GM12872 (cell line): ENCODE measurements around the gene CFAP90.
A peak's percentile ranks its signal among the peaks of the same experiment; 100 is the strongest.

ENCODE experiments used
- CTCF ChIP-seq: IDR thresholded peaks from 3 replicates; pipeline ENCODE4 v1.5.1; 2011; ENCODE audit warnings: low read depth, mild to moderate bottlenecking, low read length, moderate library complexity; ENCODE audit not compliant: insufficient read depth

The CFAP90 gene

GRCh38 chr5:7824995-7825394 is 25.9 kb downstream of the CFAP90 start:
- no peak for TF ChIP-seq CTCF

- no peak for TF ChIP-seq CTCF
Measured at GRCh38 chr5:7823594-7823993, 27.3 kb downstream of the CFAP90 start.

- no peak for TF ChIP-seq CTCF
Measured at GRCh38 chr5:7822449-7822848, 28.5 kb downstream of the CFAP90 start.

DNA sequence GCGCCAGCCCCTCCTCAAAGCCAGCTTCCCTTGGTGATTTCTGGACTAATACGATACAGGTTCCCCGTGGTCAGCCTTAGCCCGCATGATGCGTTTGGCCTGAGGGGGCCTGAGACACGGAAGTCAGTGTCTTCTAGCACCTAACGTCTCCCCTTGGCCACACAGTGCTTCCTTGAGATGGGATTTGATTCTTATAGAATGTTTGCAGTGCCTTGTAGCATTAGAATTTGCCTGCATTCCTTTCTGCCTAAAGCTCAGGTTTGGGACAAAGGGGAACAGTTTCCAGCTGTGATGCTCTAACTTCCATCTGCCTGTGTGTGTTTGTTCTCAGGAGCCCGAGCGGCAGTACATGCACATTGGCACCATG is 34.4 kb downstream of the CFAP90 start:
- no peak for TF ChIP-seq CTCF

DNA sequence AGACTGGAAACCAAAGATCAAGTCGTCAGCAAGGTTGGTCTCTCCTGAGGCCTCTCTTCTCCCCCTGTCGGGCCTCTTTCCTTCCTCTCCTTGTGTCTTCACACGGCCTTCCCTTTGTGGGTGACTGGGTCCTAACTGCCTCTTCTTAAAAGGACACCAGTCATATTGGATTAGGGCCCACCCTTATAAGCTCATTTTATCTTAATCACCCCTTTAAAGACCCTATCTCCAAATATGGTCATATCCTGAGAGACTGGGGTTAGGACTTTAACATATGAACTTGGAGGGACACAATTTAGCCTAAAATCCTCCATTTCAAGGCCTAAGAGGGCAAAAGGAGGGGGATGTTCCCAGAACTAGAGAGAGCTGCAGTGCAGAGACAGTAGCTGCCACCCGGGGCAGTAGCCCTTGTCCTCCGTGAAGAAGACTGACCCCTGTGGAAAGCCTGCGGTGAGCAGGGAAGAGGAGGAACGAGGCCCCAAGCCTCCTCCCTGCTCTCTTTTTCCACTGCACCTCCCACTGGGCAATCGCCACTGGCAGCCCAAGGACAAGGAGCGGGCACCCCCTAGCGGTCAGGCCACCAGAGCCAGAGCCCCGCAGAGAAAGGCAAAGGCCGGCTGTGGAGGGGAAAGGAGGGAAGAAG is 34.9 kb downstream of the CFAP90 start:
- peak; percentile 99 for TF ChIP-seq CTCF

DNA sequence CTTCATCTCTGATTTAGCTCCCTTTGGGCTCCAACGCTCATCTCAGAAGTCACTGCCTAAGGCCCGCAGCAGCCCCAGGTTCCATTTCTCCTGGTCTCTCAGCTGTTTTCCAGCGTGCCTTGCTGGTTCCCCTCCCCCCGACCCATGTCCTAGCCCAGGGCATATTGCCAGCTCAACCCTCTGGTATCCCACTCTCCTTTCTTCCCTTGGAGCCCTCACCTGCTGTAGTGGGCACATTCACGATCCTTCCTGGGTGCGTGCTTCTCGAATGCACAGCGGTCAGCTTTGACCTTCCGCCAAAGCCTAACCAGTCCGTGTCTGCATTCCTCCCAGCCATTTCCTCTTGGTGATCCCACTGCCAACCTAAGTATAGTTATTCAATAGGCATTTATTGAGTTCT is 36.1 kb downstream of the CFAP90 start:
- no peak for TF ChIP-seq CTCF

GRCh38 chr5:7813576-7813975 is 37.4 kb downstream of the CFAP90 start:
- TF ChIP-seq CTCF, result no peak
